Colonic mucosa (tissue), 4 donors: Measurements from ENCODE around the gene RAB11FIP4. TPM values are rescaled to one million over a fixed set of nuclear protein-coding genes. Genes with fewer than 3 reads are reported as not detected.

Experiments
- DNase-seq: peaks from one replicate; pipeline ENCODE4 v3.0.0-alpha.2; 2020
- H3K27ac ChIP-seq: fragments of 200-600 bp; one replicate; pipeline ENCODE4 v1.8.0; 2021
- H3K27me3 ChIP-seq: fragments of 200-600 bp; one replicate; pipeline ENCODE4 v1.8.0; 2021
- H3K36me3 ChIP-seq: fragments of 200-600 bp; one replicate; pipeline ENCODE4 v1.8.0; 2021
- H3K4me1 ChIP-seq: fragments of 200-600 bp; one replicate; pipeline ENCODE4 v1.8.0; 2021; ENCODE audit warnings: mild to moderate bottlenecking
- H3K4me3 ChIP-seq: fragments of 200-600 bp; one replicate; pipeline ENCODE4 v1.8.0; 2021
- H3K9ac ChIP-seq, 2 donors: one replicate each; pipeline ENCODE4 v1.7.0; 2013; ENCODE audit warnings: control low read depth in 2 of 2, low read depth in 2 of 2, low read length in 2 of 2
- H3K9me3 ChIP-seq: fragments of 200-600 bp; one replicate; pipeline ENCODE4 v1.8.0; 2021
- CTCF ChIP-seq: fragments of 200-600 bp; IDR thresholded peaks from one replicate; pipeline ENCODE4 v1.8.0; 2022; ENCODE audit warnings: antibody characterized with exemption, mild to moderate bottlenecking
- intact Hi-C: fragments of 100-400 bp; cut with DNase I; formaldehyde crosslinking; loops from one replicate; pipeline ENCODE4 v1.14.1; 2022
- total RNA-seq, 2 donors: library from RNA; stranded (reverse); fragmentation: NEBNext Ultra II Directional in 1 of 2; extraction: Animal tissue kit (Norgen Biotek cat#: 25700) in 1 of 2; gene quantifications; one replicate each; pipeline ENCODE4 v1.2.1, GENCODE V29; 2021
- donor health status: healthy.
- donor health status: DM: no; HTN: no; CAD: no.
- donor health status: DM: no; HTN: no; CAD: no.

RAB11FIP4 gene
- total RNA-seq, 2 donors from 2014 or later, result 41.5 to 46.0 TPM

DNA sequence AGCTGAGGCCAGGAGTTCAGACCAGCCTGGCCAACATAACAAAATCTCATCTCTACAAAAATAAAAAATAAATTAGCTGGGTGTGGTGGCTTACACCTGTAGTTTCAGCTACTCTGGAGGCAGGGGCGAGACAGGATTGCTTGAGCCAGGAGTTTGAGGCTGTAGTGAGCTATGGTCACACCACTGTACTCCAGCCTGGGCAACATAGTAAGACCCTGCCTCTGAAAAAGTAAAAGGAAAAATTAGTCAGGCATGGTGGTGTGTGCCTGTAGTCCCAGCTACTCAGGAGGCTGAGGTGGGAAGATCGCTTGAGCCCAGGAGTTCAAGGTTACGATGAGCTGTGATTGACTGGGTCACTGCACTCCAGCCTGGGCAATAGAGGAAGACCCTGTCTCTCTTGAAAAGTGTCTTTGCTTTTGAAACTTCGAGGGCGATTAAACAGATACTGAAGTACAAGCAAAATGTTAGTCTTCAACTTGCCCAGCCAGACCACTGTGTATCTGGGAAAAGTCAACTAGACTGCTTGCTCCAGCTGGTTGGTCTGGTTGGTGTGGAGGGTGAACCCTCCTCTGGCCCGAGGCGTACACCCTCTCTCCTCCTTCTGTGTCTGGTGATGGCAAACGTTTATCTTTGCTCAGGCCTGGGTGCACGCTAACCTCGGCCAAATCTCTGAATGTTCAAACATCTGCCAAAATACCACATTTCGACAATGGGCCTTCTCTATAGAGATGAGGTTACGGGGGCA, 174.9 kb downstream of the RAB11FIP4 start:
- no peaks in the 10 kb centered on the region for H3K9me3 ChIP-seq
- H3K27me3 ChIP-seq, result no peaks in the 10 kb centered on the region
- TF ChIP-seq CTCF, result no peak
- H3K9ac ChIP-seq, result no peak overlapping the region
- H3K36me3 ChIP-seq, result no peaks in the 10 kb centered on the region
- intact Hi-C loops, result no loop called here
- no peak overlapping the region for H3K27ac ChIP-seq
- no peak for DNase-seq
- H3K4me1 ChIP-seq, result peaks cover 4% of the 10 kb centered on the region
- H3K4me3 ChIP-seq, result no peak overlapping the region

- intact Hi-C loops, result no loop called here
- Histone ChIP-seq H3K36me3 (no peaks in the 10 kb centered on the region), H3K27ac (no peak overlapping the region), H3K4me1 (no peaks in the 10 kb centered on the region), H3K9me3 (no peaks in the 10 kb centered on the region), H3K9ac (no peak overlapping the region), H3K27me3 (no peaks in the 10 kb centered on the region), H3K4me3 (no peak overlapping the region)
- no peak for DNase-seq
- TF ChIP-seq CTCF, result no peak
These were observed 175.5 kb downstream of the RAB11FIP4 start for GRCh38 chr17:31566992-31567373.

GRCh38 chr17:31568121-31568520, 176.6 kb downstream of the RAB11FIP4 start:
- no peak overlapping the region for H3K27ac ChIP-seq
- no peaks in the 10 kb centered on the region for H3K9me3 ChIP-seq
- H3K4me3 ChIP-seq, result no peak overlapping the region
- no peak for TF ChIP-seq CTCF
- H3K36me3 ChIP-seq, result no peaks in the 10 kb centered on the region
- intact Hi-C loops, result no loop called here
- H3K4me1 ChIP-seq, result no peaks in the 10 kb centered on the region
- no peak overlapping the region for H3K9ac ChIP-seq
- no peak for DNase-seq
- no peaks in the 10 kb centered on the region for H3K27me3 ChIP-seq

DNA sequence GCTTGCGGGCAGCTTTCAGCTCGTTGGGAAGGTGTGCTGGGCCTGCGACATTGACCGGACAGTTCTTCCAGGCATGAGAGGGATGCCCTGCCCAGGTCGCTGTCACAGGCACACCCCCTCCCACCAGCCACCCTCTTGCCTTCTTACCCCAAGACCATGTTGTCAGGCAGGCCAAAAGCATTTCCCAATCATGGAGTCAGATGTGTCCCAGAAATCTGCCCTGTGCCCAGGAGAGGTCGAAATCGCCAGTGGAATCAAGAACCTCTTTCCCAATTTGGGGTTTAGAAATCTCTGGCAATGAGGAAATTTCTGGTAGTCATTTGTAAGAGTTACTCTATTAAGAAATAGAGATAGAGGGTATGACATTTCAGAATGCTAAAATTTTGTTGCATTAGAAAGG, 177.1 kb downstream of the RAB11FIP4 start:
- no peak for DNase-seq
- no peaks in the 10 kb centered on the region for H3K9me3 ChIP-seq
- H3K4me1 ChIP-seq, result no peaks in the 10 kb centered on the region
- H3K27ac ChIP-seq, result no peak overlapping the region
- H3K36me3 ChIP-seq, result no peaks in the 10 kb centered on the region
- no peak overlapping the region for H3K9ac ChIP-seq
- H3K4me3 ChIP-seq, result no peak overlapping the region
- intact Hi-C loops, result no loop called here
- TF ChIP-seq CTCF, result no peak
- no peaks in the 10 kb centered on the region for H3K27me3 ChIP-seq

DNA sequence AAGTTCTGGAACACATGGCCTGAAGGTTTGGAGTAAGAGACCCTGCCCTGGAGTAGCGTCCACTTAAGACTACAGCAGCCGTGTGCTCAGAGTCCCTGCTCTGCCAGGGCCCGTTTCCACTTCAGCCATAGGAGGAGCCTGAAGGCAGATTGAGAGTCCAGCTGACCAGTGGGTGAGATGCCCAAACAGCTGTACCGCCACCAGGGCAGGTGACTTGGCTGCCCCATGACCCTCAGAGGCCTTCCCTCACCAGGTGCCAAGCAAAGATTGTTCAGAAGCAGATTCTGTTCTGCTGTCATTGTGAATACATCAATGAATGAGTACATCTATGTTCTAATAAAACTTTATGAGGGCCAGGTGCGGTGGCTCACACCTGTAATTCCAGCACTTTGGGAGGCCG, 178.8 kb downstream of the RAB11FIP4 start:
- H3K4me1 ChIP-seq, result no peaks in the 10 kb centered on the region
- intact Hi-C loops, result no loop called here

More for the DNA sequence above, 178.8 kb downstream of the RAB11FIP4 start:
- H3K27ac ChIP-seq, result no peak overlapping the region
- no peak for TF ChIP-seq CTCF
- no peaks in the 10 kb centered on the region for H3K9me3 ChIP-seq
- no peak overlapping the region for H3K9ac ChIP-seq
- H3K27me3 ChIP-seq, result no peaks in the 10 kb centered on the region
- H3K4me3 ChIP-seq, result no peak overlapping the region
- DNase-seq, result no peak
- H3K36me3 ChIP-seq, result no peaks in the 10 kb centered on the region
